Measurements from ENCODE around the gene EEF1E1. TPM values are rescaled to one million over a fixed set of nuclear protein-coding genes. Genes with fewer than 3 reads are reported as not detected.

EEF1E1 gene
- total RNA-seq, 1 experiment from 2014 or later = 50.9 TPM

GRCh38 chr6:8073758-8074157 lies 28.6 kb downstream of the EEF1E1 start:
- no peaks in the 10 kb centered on the region for H3K79me2 ChIP-seq (ENCODE audit: low read depth)
- no peaks in the 10 kb centered on the region for H3K9me3 ChIP-seq (ENCODE audit: insufficient read depth, low read depth)
- H2AFZ ChIP-seq = no peak overlapping the region
- ChIA-PET CTCF (interaction anchor here (0.6 kb wide), 1 partner anchor 374 kb away, joined by 6 read pairs; no protein-coding TSS in a partner anchor), POLR2A (ENCODE audit: unreplicated experiment) (no interaction called here)
- H3K9me2 ChIP-seq (ENCODE audit: insufficient read depth) = no peaks in the 10 kb centered on the region
- H3K4me3 ChIP-seq = no peak overlapping the region
- intact Hi-C loops (cut with micrococcal nuclease; ENCODE audit: unreplicated experiment) = no loop called here
- no peak overlapping the region for H3K27ac ChIP-seq
- no peaks in the 10 kb centered on the region for H3F3A ChIP-seq (ENCODE audit: insufficient read depth, low read depth)
- no peaks in the 10 kb centered on the region for H3K27me3 ChIP-seq (ENCODE audit: insufficient read depth, low read depth)
- no peak for DNase-seq
- H4K20me1 ChIP-seq (ENCODE audit: insufficient read depth) = no peaks in the 10 kb centered on the region
- TF ChIP-seq CTCF (conservative IDR thresholded peaks at IDR 0.05) = no peak
- no peak for TF ChIP-seq EZH2 (IDR thresholded peaks at IDR 0.05; ENCODE audit: low read depth)
- H3K4me1 ChIP-seq (replicated peaks; ENCODE audit: insufficient read depth) = no peaks in the 10 kb centered on the region
- H3K36me3 ChIP-seq (ENCODE audit: low read depth) = no peaks in the 10 kb centered on the region
- H3K4me2 ChIP-seq = no peak overlapping the region
- BruUV-seq (replicated peaks) = no TSS peak

GRCh38 chr6:8070718-8071117 lies 31.6 kb downstream of the EEF1E1 start:
- TF ChIP-seq EZH2 (IDR thresholded peaks at IDR 0.05; ENCODE audit: low read depth) = no peak
- TF ChIP-seq CTCF (conservative IDR thresholded peaks at IDR 0.05) = no peak
- DNase-seq = no peak
- ChIA-PET CTCF (no interaction called here), POLR2A (ENCODE audit: unreplicated experiment) (no interaction called here)
- Histone ChIP-seq H3K79me2 (ENCODE audit: low read depth) (no peaks in the 10 kb centered on the region), H3K4me1 (replicated peaks; ENCODE audit: insufficient read depth) (no peaks in the 10 kb centered on the region), H2AFZ (no peak overlapping the region), H3F3A (ENCODE audit: insufficient read depth, low read depth) (no peaks in the 10 kb centered on the region), H3K36me3 (ENCODE audit: low read depth) (no peaks in the 10 kb centered on the region), H3K9me2 (ENCODE audit: insufficient read depth) (no peaks in the 10 kb centered on the region), H3K4me3 (no peak overlapping the region), H4K20me1 (ENCODE audit: insufficient read depth) (no peaks in the 10 kb centered on the region), H3K9me3 (ENCODE audit: insufficient read depth, low read depth) (no peaks in the 10 kb centered on the region), H3K27me3 (ENCODE audit: insufficient read depth, low read depth) (no peaks in the 10 kb centered on the region), H3K4me2 (no peak overlapping the region), H3K27ac (no peak overlapping the region)
- intact Hi-C loops (cut with micrococcal nuclease; ENCODE audit: unreplicated experiment) = no loop called here
- BruUV-seq (replicated peaks) = no TSS peak

- Histone ChIP-seq H3K27ac (no peak overlapping the region), H3K4me2 (no peak overlapping the region), H3F3A (ENCODE audit: insufficient read depth, low read depth) (no peaks in the 10 kb centered on the region), H4K20me1 (ENCODE audit: insufficient read depth) (no peaks in the 10 kb centered on the region), H3K4me3 (no peak overlapping the region), H3K9me2 (ENCODE audit: insufficient read depth) (no peaks in the 10 kb centered on the region), H3K79me2 (ENCODE audit: low read depth) (no peaks in the 10 kb centered on the region), H3K9me3 (ENCODE audit: insufficient read depth, low read depth) (no peaks in the 10 kb centered on the region), H3K27me3 (ENCODE audit: insufficient read depth, low read depth) (no peaks in the 10 kb centered on the region), H2AFZ (no peak overlapping the region), H3K36me3 (ENCODE audit: low read depth) (no peaks in the 10 kb centered on the region), H3K4me1 (replicated peaks; ENCODE audit: insufficient read depth) (0 out of 2 replicates have a peak, but pooled peaks cover 1% of the 10 kb centered on the region)
- DNase-seq = no peak
- CTCF ChIA-PET = no interaction called here
- TF ChIP-seq EZH2 (IDR thresholded peaks at IDR 0.05; ENCODE audit: low read depth) (no peak), CTCF (conservative IDR thresholded peaks at IDR 0.05) (no peak)
- no TSS peak for BruUV-seq (replicated peaks)
- intact Hi-C loops (cut with micrococcal nuclease; ENCODE audit: unreplicated experiment) = loop anchor here (10.0 kb wide), 1 partner anchor 805 kb away; no protein-coding TSS in a partner anchor
- POLR2A ChIA-PET (ENCODE audit: unreplicated experiment) = interaction anchor here (0.6 kb wide), 1 partner anchor 370 kb away, joined by 3 read pairs; no protein-coding TSS in a partner anchor
Measured at GRCh38 chr6:8069631-8070284, 32.6 kb downstream of the EEF1E1 start.

All from PC-9 (cell line).